CMK (cell line): ENCODE results near the gene KANSL1L.
"Not testable (repeated sequence)": the region's sequence is repeated elsewhere in the genome, so short reads cannot be mapped to it uniquely, and the experiment has no call there.

ENCODE experiments used
- DNase-seq: peaks from one replicate; pipeline ENCODE4 v3.0.0-alpha.2; 2010; ENCODE audit warnings: low read depth

Gene KANSL1L

DNA sequence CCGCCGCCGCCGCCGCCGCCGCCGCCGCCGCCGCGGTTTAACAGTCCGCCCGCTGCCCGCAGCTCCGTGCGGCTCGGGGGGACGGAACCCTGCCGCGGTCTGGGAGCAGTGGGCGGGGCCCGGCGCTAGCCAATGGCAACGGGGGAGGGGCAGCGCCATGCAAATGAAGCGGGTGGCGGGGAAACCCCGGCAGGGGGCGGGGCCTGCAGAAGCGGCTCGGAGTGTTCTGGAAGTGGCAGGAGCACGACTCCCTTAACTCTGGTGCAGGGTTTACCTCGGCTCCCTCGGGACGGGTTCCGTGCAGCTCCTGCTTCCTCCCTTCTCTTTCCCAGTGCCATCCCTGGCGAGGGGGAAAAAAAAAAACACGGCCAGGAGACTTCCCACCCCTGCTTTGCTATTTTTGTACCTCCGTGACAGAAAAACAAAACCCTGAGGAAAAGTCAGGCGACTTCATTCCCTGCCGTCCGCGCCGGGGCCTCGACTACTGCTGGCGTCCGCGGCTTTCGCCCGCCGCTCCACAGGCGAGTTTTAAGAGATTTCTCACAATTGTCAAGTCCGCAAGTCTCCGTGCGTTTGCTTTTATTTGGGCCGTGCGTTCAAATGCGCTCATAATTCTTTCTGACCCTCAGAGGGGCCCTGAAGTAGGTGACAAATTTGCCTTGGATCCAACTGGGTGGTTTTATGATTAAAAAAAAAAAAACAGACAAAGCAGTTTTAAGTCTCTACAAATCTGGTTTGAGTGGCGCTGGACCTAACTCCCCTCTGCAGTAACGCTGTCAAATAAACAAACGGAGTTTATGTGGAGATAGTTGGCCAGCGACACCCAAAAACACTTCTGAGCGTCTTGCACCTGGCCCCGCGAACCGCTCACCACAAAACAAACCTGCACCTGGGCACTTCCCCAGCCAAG is at the start of gene KANSL1L:
KANSL1L (minus strand) TSS at position 101 of the 910 bp plus-strand sequence. CDS start 16,827 bp downstream, outside the sequence.
- DNase-seq, result peak; percentile 83

- no peak for DNase-seq
These were observed 43.9 kb upstream of the KANSL1L start for GRCh38 chr2:210215120-210215519.

- DNase-seq, result no peak
These were observed 39.0 kb upstream of the KANSL1L start for GRCh38 chr2:210210185-210210584.

GRCh38 chr2:210207929-210208328 is 36.7 kb upstream of the KANSL1L start:
- no peak for DNase-seq

GRCh38 chr2:210203558-210203957 is 32.3 kb upstream of the KANSL1L start:
- no peak for DNase-seq

DNA sequence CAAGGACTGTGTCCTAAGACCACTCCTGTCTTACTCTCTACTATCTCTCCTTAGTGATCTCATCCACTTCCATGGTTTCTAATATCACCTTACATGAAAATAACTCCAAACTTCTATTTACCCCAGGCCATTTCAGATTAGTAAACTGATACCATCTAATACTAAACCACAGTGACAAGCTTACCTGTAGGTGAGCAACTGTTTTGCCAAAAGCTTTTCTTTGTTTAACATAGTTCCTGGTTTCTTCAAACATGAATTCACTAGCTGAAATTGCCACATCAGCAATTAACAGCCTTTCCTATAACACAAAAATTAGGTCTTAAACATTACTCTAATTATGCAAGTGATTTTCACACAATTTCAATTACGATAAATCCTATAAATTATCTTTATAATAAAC is 31.9 kb upstream of the KANSL1L start:
- no peak for DNase-seq

GRCh38 chr2:210199854-210200253 is 28.6 kb upstream of the KANSL1L start:
- DNase-seq, result no peak

DNA sequence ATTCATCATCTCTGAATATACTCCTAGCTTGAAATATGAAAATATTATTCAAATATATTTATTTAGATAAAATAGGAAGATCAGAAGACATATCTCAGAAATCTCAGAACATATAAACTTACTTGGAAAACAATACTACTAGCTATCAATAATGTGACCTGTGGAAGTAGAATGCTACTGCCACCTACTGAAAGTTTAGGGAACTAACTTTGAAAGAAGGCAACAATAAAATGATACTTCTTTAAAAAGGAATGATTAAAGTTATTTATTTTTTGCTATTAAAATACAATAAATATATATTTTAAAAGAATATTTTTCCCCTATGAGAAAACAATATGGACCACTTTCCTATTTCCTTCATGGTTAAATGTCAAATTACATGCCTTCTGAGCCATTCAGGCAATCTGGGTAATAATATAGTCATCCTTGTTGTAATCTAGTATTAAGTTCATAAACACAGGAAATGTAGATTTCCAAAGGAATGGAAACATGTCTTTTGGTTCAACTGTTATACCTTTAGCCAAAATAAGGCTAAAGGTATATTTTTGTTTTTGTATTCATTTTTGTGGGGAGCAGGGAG is 28.1 kb upstream of the KANSL1L start:
- DNase-seq, result peak; percentile 11

DNA sequence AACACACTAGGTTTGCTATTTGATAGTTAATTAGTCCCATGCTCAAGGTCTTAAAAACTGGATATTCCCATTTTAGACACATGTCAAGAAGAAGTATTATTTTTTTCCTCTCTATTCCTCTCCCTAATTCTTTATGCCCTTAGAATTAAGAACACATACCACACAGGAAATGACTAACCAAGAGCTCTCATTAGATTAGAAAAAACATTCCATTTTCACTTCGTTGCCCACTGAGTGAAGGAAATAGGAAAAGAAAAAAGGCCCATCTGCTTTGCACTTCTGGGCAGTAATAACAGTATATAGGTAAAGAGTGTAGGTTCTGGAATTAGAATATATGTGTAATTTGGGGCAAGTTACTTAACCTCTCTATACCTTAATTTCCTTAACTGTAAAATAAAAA is 27.1 kb upstream of the KANSL1L start:
- no peak for DNase-seq

DNA sequence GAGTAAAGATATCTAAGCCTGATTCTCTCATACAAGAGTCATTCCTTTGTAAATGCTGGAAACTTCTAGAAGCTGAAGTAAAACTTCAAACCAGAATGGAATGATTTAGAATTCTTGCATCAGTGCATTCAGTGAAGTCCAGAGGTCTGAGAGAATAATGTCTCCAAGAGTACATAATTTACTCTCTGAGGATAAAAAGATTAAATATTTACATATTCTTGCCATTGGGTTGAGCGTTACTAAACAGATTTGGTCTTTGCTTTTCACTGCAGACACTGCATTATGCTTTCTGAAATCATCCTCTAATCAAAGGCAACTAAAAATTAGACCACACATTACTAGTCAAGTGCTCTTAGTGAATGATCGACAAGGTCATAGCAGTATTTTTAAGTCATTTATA is 26.5 kb upstream of the KANSL1L start:
- DNase-seq, result no peak

- no peak for DNase-seq
These were observed 24.1 kb upstream of the KANSL1L start for GRCh38 chr2:210195101-210195852.

GRCh38 chr2:210190345-210190744 is 19.1 kb upstream of the KANSL1L start:
- no peak for DNase-seq

DNA sequence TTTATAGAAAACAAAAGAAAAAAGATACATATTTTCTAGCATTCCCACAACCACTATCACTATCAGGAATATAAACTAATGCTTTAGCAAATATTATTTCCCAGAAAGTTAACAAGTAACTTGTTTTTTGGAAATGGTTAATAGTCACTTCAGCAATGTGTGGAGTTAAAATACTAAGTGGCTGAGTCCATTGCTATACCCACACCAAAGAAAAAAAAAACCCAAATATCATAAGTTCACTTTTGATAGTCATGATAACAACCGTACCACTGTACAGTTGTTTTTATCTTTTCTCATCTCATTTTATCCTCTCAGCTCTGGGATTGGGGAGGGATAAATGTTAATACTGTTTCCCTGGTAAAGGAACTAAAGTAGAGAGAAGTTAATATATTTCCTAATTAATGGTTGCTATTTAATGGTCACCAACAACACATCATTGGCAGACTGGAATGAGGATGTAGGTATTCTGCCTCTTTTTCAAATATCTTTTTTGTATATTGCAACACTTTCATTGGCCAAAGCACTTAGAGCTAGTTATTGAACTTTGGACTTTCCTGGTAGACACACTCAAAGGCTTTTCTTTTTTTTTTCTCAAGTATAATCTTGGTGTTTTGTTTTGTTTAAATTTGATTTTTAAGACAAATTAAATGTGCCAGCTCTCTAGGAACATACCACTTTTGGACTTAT is 18.4 kb upstream of the KANSL1L start:
- no peak for DNase-seq

DNA sequence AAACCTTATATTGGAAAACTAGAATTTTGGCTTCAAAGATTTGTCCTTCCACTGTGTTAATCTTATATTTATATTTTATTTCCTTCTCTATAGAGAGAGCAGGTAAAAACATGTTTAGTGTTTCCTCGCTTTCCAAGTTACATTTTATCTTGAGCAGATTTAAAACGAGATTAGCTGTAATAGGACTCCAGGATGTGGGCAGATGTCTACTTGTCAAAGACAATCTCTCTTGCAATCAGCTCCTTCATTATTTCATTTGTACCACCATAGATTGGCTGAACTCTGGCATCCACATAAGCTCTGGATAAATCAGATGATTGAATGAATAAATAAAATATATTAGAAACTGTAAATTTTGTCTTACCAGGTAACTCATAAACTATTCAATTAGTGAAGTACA is 17.5 kb upstream of the KANSL1L start:
- DNase-seq, result no peak

GRCh38 chr2:210188190-210188589 is 17.0 kb upstream of the KANSL1L start:
- DNase-seq, result no peak

DNA sequence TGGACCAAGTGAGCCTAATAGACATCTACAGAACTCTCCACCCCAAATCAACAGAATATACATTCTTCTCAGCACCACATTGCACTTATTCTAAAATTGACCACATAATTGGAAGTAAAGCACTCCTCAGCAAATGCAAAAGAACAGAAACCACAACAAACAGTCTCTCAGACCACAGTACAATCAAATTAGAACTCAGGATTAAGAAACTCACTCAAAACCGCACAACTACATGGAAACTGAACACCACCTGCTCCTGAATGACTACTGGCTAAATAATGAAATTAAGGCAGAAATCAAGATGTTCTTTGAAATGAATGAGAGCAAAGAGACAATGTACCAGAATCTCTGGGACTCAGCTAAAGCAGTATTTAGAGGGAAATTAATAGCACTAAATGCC is 12.7 kb upstream of the KANSL1L start:
- DNase-seq, result not testable (repeated sequence)

DNA sequence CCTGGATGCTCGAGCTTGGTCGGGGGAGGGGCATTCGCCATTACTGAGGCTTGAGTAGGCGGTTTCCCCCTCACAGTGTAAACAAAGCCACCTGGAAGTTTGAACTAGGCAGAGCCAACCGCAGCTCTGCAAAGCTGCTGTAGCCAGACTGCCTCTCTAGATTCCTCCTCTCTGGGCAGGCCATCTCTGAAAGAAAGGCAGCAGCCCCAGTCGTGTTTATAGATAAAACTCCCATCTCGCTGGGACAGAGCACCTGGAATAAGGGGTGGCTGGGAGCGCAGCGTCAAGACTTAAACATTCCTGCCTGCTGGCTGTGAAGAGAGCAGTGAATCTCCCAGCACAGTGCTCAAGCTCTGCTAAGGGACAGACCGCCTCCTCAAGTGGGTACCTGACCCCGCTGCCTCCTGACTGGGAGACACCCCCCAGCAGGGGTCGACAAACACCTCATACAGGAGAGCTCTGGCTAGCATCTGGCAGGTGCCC is 10.4 kb upstream of the KANSL1L start:
- DNase-seq, result not testable (repeated sequence)

DNA sequence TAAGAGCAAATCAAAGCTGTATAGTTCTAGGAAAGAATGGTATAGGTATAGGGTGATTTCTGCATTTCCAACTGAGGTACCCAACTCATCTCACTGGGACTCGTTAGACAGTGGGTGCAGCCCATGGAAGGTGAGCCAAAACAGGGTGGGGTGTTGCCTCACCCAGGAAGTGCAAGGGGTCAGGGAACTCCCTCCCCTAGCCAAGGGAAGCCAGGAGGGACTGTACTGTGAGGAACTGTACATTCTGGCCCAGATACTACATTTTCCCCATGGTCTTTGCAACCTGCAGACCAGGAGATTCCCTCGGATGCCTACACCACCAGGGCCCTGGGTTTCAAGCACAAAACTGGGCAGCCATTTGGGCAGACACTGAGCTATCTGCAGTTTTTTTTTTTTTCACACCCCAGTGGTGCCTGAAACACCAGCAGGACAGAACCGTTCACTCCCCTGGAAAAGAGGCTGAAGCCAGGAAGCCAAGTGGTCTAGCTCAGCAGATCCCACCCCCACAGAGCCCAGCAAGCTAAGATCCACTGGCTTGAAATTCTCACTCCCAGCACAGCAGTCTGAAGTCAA is 9.9 kb upstream of the KANSL1L start:
- not testable (repeated sequence) for DNase-seq

- no peak for DNase-seq
These were observed 9.3 kb upstream of the KANSL1L start for GRCh38 chr2:210180477-210180876.

DNA sequence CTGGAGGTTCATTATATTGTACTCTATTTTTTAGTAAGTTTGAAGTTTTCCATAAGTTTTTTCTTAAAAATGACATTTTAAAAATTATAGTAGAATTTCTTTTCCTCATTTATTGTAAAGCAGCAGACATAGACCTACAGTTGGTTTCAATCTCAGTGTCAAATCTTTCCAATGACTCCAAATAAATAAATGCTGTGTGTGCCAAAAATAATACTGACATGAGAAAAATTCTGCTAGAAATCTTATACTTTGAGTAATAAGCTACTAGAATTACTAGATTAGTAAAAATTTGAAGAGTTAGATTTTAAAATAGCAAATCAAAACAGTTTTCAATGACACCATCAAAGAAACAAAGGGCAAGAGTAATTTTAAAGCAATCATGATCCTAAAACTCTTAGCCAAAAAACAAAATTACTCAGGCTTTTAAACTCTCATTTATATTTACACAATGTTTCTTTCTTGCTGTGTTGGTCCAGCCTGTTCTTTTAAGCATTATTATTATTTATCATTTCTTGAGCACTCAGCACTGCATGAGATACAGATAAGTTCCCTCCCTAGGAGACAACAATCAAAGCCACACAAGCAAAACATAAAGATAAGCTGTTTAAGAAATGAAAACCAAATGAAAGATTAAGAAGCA is 8.3 kb upstream of the KANSL1L start:
- DNase-seq, result no peak

DNA sequence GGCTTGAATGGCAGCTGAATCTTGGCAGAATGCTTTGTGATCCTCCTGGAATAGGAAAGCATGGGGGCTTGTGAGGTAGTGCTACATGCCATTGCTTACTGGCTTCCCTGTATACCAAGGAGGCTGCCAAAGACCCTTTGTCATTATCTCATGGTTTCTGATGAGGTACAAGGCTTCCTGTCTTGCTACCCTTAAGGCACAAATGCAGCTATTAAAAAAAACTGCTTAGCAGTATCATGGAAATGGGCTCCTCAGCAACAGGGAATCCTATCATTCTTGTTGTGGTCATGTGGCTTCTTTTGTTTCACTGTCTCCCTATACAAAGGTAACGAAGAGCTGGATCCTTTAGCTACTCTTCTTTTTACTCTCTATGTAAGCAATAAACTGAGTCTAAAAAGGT is 6.6 kb upstream of the KANSL1L start:
- no peak for DNase-seq
